Activated naive CD8-positive, alpha-beta T cell treated with anti-CD3 and anti-CD28 coated beads, Interleukin-2, amount 10 ng/mL, durations not matched to agents 7 days and 5 days (primary cell): ENCODE data around the gene EIF3F. TPM values are rescaled to one million over a fixed set of nuclear protein-coding genes. Genes with fewer than 3 reads are reported as not detected.
A peak's percentile ranks its signal among the peaks of the same experiment; 100 is the strongest.

Experiments used
- ATAC-seq: fragments of 150-1000 bp; cut with Tn5 transposase; one replicate; pipeline ENCODE4 v1.10.0; 2021; ENCODE audit warnings: low read depth, moderate library complexity
- POLR2A ChIA-PET: fragments of 350-600 bp; sonication (Branson Sonifier 250); formaldehyde crosslinking; loops from one replicate; lab custom pipeline; 2021; ENCODE audit warnings: antibody characterized with exemption; lab: Charles Lee
- DNase-seq: peaks from one replicate; pipeline ENCODE4 v3.0.0; 2021
- H3K27ac Mint-ChIP-seq: one replicate; pipeline ENCODE4 v1.8.0; 2022; ENCODE audit warnings: mild to moderate bottlenecking, mixed read lengths
- H3K27me3 Mint-ChIP-seq: one replicate; pipeline ENCODE4 v1.8.0; 2022; ENCODE audit warnings: mild to moderate bottlenecking, moderate library complexity, mixed read lengths
- H3K36me3 Mint-ChIP-seq: one replicate; pipeline ENCODE4 v1.8.0; 2021; ENCODE audit warnings: mild to moderate bottlenecking, mixed read lengths
- H3K4me1 Mint-ChIP-seq: one replicate; pipeline ENCODE4 v1.8.0; 2021; ENCODE audit warnings: mixed read lengths
- H3K4me3 Mint-ChIP-seq: one replicate; pipeline ENCODE4 v1.8.0; 2022; ENCODE audit warnings: mild to moderate bottlenecking, moderate library complexity, mixed read lengths
- H3K9me3 Mint-ChIP-seq: one replicate; pipeline ENCODE4 v1.8.0; 2021; ENCODE audit warnings: mixed read lengths
- total RNA-seq, 2 experiments: library from RNA; stranded (reverse); gene quantifications; one replicate each; pipeline ENCODE4 v1.2.3, GENCODE V29; 2021

The EIF3F gene
- total RNA-seq = 100 to 1,000 TPM; 226 to 233 TPM

- Mint-ChIP-seq H3K27me3 (no peaks in the 10 kb centered on the region), H3K4me3 (peak within 1 kb of the TSS; percentile 93), H3K27ac (peak within 1 kb of the TSS; percentile 95), H3K36me3 (peaks cover 6% of the 10 kb centered on the region), H3K4me1 (peaks cover 30% of the 10 kb centered on the region), H3K9me3 (no peaks in the 10 kb centered on the region)
- POLR2A ChIA-PET = interaction anchor here (0.8 to 1.6 kb wide), 6 partner anchors 9 to 695 kb away, joined by 3 to 6 read pairs (median 4); partner anchors contain the start of genes RPL27A and TRIM66
- ATAC-seq (peak; percentile 99), DNase-seq (peak; percentile 77)
Measured at GRCh38 chr11:7986768-7987559, at the start of gene EIF3F. TSS of gene EIF3F (plus strand) at chr11:7987337. CDS start at chr11:7987353, 16 bp downstream.

- Mint-ChIP-seq H3K9me3 (peaks cover 4% of the 10 kb centered on the region), H3K36me3 (no peaks in the 10 kb centered on the region), H3K4me3 (no peak overlapping the region), H3K27ac (no peak overlapping the region), H3K4me1 (no peaks in the 10 kb centered on the region), H3K27me3 (peaks cover 8% of the 10 kb centered on the region)
- ATAC-seq (no peak), DNase-seq (no peak)
- POLR2A ChIA-PET = no interaction called here
Measured at GRCh38 chr11:7941146-7941545, 46.0 kb upstream of the EIF3F start.

- no peak within 1 kb of the TSS for H3K4me3 Mint-ChIP-seq
- no peak for DNase-seq
- H3K27ac Mint-ChIP-seq = no peak within 1 kb of the TSS
- no peak for ATAC-seq
- H3K9me3 Mint-ChIP-seq = peaks cover 4% of the 10 kb centered on the region
- H3K27me3 Mint-ChIP-seq = peaks cover 6% of the 10 kb centered on the region
- POLR2A ChIA-PET = no interaction called here
- no peaks in the 10 kb centered on the region for H3K36me3 Mint-ChIP-seq
- H3K4me1 Mint-ChIP-seq = no peaks in the 10 kb centered on the region
Measured at GRCh38 chr11:7941608-7942007, 45.5 kb upstream of the EIF3F start, which contains the start of gene OR10A3. TSS of gene OR10A3 (minus strand) at chr11:7941708. CDS start at chr11:7939520, 2,188 bp downstream.

- H3K36me3 Mint-ChIP-seq = no peaks in the 10 kb centered on the region
- H3K9me3 Mint-ChIP-seq = peaks cover 4% of the 10 kb centered on the region
- no peaks in the 10 kb centered on the region for H3K4me1 Mint-ChIP-seq
- no peak for ATAC-seq
- no peak overlapping the region for H3K4me3 Mint-ChIP-seq
- DNase-seq = no peak
- H3K27ac Mint-ChIP-seq = no peak overlapping the region
- POLR2A ChIA-PET = no interaction called here
- H3K27me3 Mint-ChIP-seq = peaks cover 3% of the 10 kb centered on the region
Measured at GRCh38 chr11:7944123-7944522, 43.0 kb upstream of the EIF3F start.

- ATAC-seq = no peak
- no peak for DNase-seq
- H3K27me3 Mint-ChIP-seq = peaks cover 14% of the 10 kb centered on the region
- no peaks in the 10 kb centered on the region for H3K9me3 Mint-ChIP-seq
- POLR2A ChIA-PET = no interaction called here
- no peak overlapping the region for H3K4me3 Mint-ChIP-seq
- no peaks in the 10 kb centered on the region for H3K36me3 Mint-ChIP-seq
- H3K4me1 Mint-ChIP-seq = no peaks in the 10 kb centered on the region
- no peak overlapping the region for H3K27ac Mint-ChIP-seq
Measured at GRCh38 chr11:7949934-7950333, 37.2 kb upstream of the EIF3F start.

- Mint-ChIP-seq H3K9me3 (no peaks in the 10 kb centered on the region), H3K27me3 (peaks cover 14% of the 10 kb centered on the region), H3K36me3 (no peaks in the 10 kb centered on the region), H3K27ac (no peak overlapping the region), H3K4me3 (no peak overlapping the region), H3K4me1 (no peaks in the 10 kb centered on the region)
- ATAC-seq (no peak), DNase-seq (no peak)
- POLR2A ChIA-PET = no interaction called here
Measured at GRCh38 chr11:7955191-7955590, 31.9 kb upstream of the EIF3F start.

GRCh38 chr11:7964261-7964660, 22.9 kb upstream of the EIF3F start:
- Mint-ChIP-seq H3K27ac (no peak overlapping the region), H3K4me3 (no peak overlapping the region), H3K4me1 (no peaks in the 10 kb centered on the region), H3K9me3 (no peaks in the 10 kb centered on the region), H3K27me3 (peaks cover 9% of the 10 kb centered on the region), H3K36me3 (no peaks in the 10 kb centered on the region)
- POLR2A ChIA-PET = no interaction called here
- ATAC-seq (no peak), DNase-seq (no peak)

- Mint-ChIP-seq H3K27me3 (peaks cover 9% of the 10 kb centered on the region), H3K4me3 (no peak overlapping the region), H3K36me3 (no peaks in the 10 kb centered on the region), H3K4me1 (no peaks in the 10 kb centered on the region), H3K9me3 (no peaks in the 10 kb centered on the region), H3K27ac (no peak overlapping the region)
- DNase-seq (no peak), ATAC-seq (no peak)
- POLR2A ChIA-PET = no interaction called here
Measured at GRCh38 chr11:7964873-7965272, 22.3 kb upstream of the EIF3F start.

- no peaks in the 10 kb centered on the region for H3K36me3 Mint-ChIP-seq
- DNase-seq = no peak
- no peak within 1 kb of the TSS for H3K4me3 Mint-ChIP-seq
- no peak for ATAC-seq
- H3K27me3 Mint-ChIP-seq = peaks cover 9% of the 10 kb centered on the region
- H3K4me1 Mint-ChIP-seq = no peaks in the 10 kb centered on the region
- POLR2A ChIA-PET = no interaction called here
- H3K9me3 Mint-ChIP-seq = no peaks in the 10 kb centered on the region
- H3K27ac Mint-ChIP-seq = no peak within 1 kb of the TSS
Measured at GRCh38 chr11:7965386-7965785, 21.8 kb upstream of the EIF3F start, which contains the start of gene NLRP10. TSS of gene NLRP10 (minus strand) at chr11:7965447. CDS start at chr11:7963495, 1,952 bp downstream.

GRCh38 chr11:7967097-7967496, 20.0 kb upstream of the EIF3F start:
- Mint-ChIP-seq H3K27me3 (peaks cover 11% of the 10 kb centered on the region), H3K9me3 (no peaks in the 10 kb centered on the region), H3K27ac (no peak overlapping the region), H3K4me1 (no peaks in the 10 kb centered on the region), H3K36me3 (no peaks in the 10 kb centered on the region), H3K4me3 (no peak overlapping the region)
- POLR2A ChIA-PET = no interaction called here
- no peak for DNase-seq
- no peak for ATAC-seq

GRCh38 chr11:7967826-7968225, 19.3 kb upstream of the EIF3F start:
- POLR2A ChIA-PET = no interaction called here
- no peaks in the 10 kb centered on the region for H3K9me3 Mint-ChIP-seq
- no peak overlapping the region for H3K4me3 Mint-ChIP-seq
- no peaks in the 10 kb centered on the region for H3K36me3 Mint-ChIP-seq
- no peaks in the 10 kb centered on the region for H3K4me1 Mint-ChIP-seq
- H3K27ac Mint-ChIP-seq = no peak overlapping the region
- ATAC-seq (no peak), DNase-seq (no peak)
- H3K27me3 Mint-ChIP-seq = peaks cover 11% of the 10 kb centered on the region

- H3K36me3 Mint-ChIP-seq = no peaks in the 10 kb centered on the region
- H3K4me3 Mint-ChIP-seq = no peak overlapping the region
- no peak overlapping the region for H3K27ac Mint-ChIP-seq
- no peaks in the 10 kb centered on the region for H3K4me1 Mint-ChIP-seq
- no peak for ATAC-seq
- POLR2A ChIA-PET = no interaction called here
- H3K27me3 Mint-ChIP-seq = peaks cover 11% of the 10 kb centered on the region
- DNase-seq = no peak
- no peaks in the 10 kb centered on the region for H3K9me3 Mint-ChIP-seq
Measured at GRCh38 chr11:7968686-7969085, 18.5 kb upstream of the EIF3F start.

GRCh38 chr11:7969756-7970646, 17.1 kb upstream of the EIF3F start:
- H3K9me3 Mint-ChIP-seq = no peaks in the 10 kb centered on the region
- H3K4me1 Mint-ChIP-seq = no peaks in the 10 kb centered on the region
- H3K4me3 Mint-ChIP-seq = no peak overlapping the region
- POLR2A ChIA-PET = no interaction called here
- no peaks in the 10 kb centered on the region for H3K36me3 Mint-ChIP-seq
- DNase-seq = no peak
- no peak for ATAC-seq
- no peak overlapping the region for H3K27ac Mint-ChIP-seq
- H3K27me3 Mint-ChIP-seq = peaks cover 10% of the 10 kb centered on the region
